ENCODE results near the gene THSD4.

DNA sequence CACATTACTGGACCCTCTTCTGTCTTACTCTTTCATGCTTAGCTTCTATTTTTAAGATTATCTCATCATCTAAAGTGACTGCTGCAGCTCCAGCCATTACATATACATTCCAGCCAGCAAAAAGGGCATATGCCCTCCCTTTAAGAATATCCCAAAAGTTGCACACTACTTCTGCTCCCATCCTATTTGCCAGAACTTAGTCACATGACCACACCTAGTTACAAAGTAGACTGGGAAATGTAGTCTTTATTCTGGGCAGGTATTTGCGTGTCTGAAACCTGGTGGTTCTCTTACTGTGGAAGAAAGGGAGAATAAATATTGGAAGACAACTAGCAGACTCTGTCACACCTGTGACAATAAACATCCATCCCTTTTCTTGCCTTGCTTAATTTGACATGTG lies 353.4 kb downstream of the THSD4 start:
- no peak for TF ChIP-seq POLR2A (IDR thresholded peaks at IDR 0.05)
- TF ChIP-seq, protein P1, sequence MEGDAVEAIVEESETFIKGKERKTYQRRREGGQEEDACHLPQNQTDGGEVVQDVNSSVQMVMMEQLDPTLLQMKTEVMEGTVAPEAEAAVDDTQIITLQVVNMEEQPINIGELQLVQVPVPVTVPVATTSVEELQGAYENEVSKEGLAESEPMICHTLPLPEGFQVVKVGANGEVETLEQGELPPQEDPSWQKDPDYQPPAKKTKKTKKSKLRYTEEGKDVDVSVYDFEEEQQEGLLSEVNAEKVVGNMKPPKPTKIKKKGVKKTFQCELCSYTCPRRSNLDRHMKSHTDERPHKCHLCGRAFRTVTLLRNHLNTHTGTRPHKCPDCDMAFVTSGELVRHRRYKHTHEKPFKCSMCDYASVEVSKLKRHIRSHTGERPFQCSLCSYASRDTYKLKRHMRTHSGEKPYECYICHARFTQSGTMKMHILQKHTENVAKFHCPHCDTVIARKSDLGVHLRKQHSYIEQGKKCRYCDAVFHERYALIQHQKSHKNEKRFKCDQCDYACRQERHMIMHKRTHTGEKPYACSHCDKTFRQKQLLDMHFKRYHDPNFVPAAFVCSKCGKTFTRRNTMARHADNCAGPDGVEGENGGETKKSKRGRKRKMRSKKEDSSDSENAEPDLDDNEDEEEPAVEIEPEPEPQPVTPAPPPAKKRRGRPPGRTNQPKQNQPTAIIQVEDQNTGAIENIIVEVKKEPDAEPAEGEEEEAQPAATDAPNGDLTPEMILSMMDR (IDR thresholded peaks at IDR 0.05): no peak

Data from thyroid gland (tissue), 4 donors.